Aorta (tissue), 5 donors: ENCODE results near the gene GPS1. TPM values are rescaled to one million over a fixed set of nuclear protein-coding genes. Genes with fewer than 3 reads are reported as not detected.

ENCODE experiments used
- ATAC-seq: fragments of 200-7000 bp; cut with Tn5 transposase; one replicate; pipeline ENCODE4 v1.9.1; 2022; ENCODE audit warnings: moderate library complexity; ENCODE audit not compliant: low FRiP score
- DNase-seq, 2 donors: peaks; one replicate each; pipeline ENCODE4 v3.0.0-alpha.2; 2020
- H3K27ac ChIP-seq, 2 donors: one replicate each; pipeline ENCODE4 v1.5.1; 2013; ENCODE audit warnings: low read length in 2 of 2, mild to moderate bottlenecking in 2 of 2, moderate library complexity in 2 of 2, control low read depth in 1 of 2, inconsistent platforms in 1 of 2, low read depth in 1 of 2
- H3K27me3 ChIP-seq, 2 donors: one replicate each; pipeline ENCODE4 v1.6.1; 2013; ENCODE audit warnings: control low read depth in 1 of 2, low read length in 1 of 2, mild to moderate bottlenecking in 1 of 2, moderate library complexity in 1 of 2; ENCODE audit not compliant: insufficient read depth in 2 of 2, control insufficient read depth in 1 of 2
- H3K36me3 ChIP-seq, 2 donors: one replicate each; pipeline ENCODE4 v1.6.1; 2013; ENCODE audit warnings: control low read depth in 1 of 2, low read length in 1 of 2, mild to moderate bottlenecking in 1 of 2; ENCODE audit not compliant: insufficient read depth in 2 of 2, control insufficient read depth in 1 of 2
- H3K4me1 ChIP-seq, 2 donors: one replicate each; pipeline ENCODE4 v1.6.1; 2013; ENCODE audit warnings: low read length in 2 of 2, control low read depth in 1 of 2, mild to moderate bottlenecking in 1 of 2, moderate library complexity in 1 of 2; ENCODE audit not compliant: insufficient read depth in 2 of 2, control insufficient read depth in 1 of 2
- H3K4me3 ChIP-seq, 2 donors: one replicate each; pipeline ENCODE4 v1.5.1; 2013; ENCODE audit warnings: low read length in 2 of 2, control low read depth in 1 of 2, mild to moderate bottlenecking in 1 of 2
- H3K9me3 ChIP-seq: one replicate; pipeline ENCODE4 v1.6.1; 2013; ENCODE audit warnings: mild to moderate bottlenecking, low read length; ENCODE audit not compliant: control insufficient read depth
- WGBS, 2 donors: extraction: QIAGEN DNeasy Blood & Tissue Kit; methylation state at CpG; one replicate each; pipeline ENCODE4 v1.1.7; 2013; 5-methylcytosine and 5-hydroxymethylcytosine counted together
- intact Hi-C, 2 donors: fragments of 100-400 bp; cut with DNase I; formaldehyde crosslinking; loops; one replicate each; pipeline versions ENCODE4 v1.14.2 to v1.15.0; 2022
- polyA plus RNA-seq, 2 donors: library from polyadenylated mRNA; stranded (reverse); fragments of 200-250 nt; gene quantifications; one replicate each; pipeline ENCODE4 v1.2.3, GENCODE V29; 2013
- total RNA-seq, 2 donors: library from RNA; stranded (reverse); fragmentation: NEBNext Ultra II Directional; extraction: Animal tissue kit (Norgen Biotek cat#: 25700); gene quantifications; one replicate each; pipeline ENCODE4 v1.2.1, GENCODE V29; 2021
- donor health status: healthy with polysubstance abuse.
- donor health status: Bipolar disorder and iron deficiency.
- donor health status: DM: no; HTN: no; CAD: no.
- donor health status: DM: no; HTN: no; CAD: no.
- donor health status: DM: yes; HTN: yes; CAD: no.

GPS1 gene
- total and polyA plus RNA-seq, 4 donors = 46.9 to 171 (median 54.1) TPM

DNA sequence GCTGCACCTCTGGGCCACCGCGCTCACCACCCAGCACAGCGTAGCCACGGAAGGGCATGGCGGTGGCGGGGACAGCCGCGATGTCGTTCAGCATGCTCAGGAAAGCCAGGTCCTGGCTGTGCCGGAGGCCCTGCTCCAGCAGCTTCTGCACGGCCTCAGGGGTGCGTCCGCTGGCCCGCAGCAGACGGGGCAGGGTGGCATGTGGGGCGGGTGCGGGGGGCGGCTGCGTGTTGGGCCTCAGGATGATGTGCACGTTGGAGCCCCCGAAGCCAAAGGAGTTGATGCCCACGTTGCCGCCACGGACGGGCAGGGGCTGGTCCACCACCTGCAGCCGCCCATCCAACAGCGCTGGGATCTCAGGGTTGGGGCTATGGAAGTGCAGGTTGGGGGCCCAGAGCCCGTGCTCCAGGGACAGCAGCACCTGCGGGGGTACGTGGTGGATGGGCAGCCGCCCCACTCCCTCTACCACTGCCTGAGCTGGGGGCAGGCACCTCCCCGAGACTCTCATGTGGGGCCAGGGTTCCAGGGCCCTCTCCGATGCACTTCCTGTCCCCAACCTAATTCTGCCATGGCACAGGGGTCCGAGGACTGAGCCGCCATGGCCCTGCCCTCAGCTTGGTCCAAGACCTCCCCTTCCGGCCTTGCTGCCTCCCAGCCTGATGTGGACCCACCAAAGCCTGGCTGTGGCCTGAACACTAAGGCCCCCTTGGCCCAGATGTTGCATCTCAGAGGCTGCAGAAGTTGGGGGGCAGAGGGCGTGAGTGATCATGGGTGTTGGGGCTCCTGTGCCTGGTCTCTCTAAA, 39.8 kb downstream of the GPS1 start:
- DNase-seq = no peak
- H3K9me3 ChIP-seq = no peaks in the 10 kb centered on the region
- H3K4me3 ChIP-seq = no peak overlapping the region
- no peaks in the 10 kb centered on the region for H3K4me1 ChIP-seq
- no peaks in the 10 kb centered on the region for H3K27me3 ChIP-seq
- no peak for ATAC-seq
- WGBS, 2 donors = 95% methylated on average over 33 to 37 of the region's 37 CpGs
- intact Hi-C loops = no loop called here
- peaks cover 0 to 14% of the 10 kb centered on the region in 2 donors for H3K36me3 ChIP-seq
- H3K27ac ChIP-seq = no peak overlapping the region

- peaks cover 0 to 11% of the 10 kb centered on the region in 2 donors for H3K36me3 ChIP-seq
- H3K27ac ChIP-seq = no peak overlapping the region
- no peak for ATAC-seq
- no peak overlapping the region for H3K4me3 ChIP-seq
- peak in 1 of 2 donors; percentile 43 for DNase-seq
- WGBS, 2 donors = 89 to 92% methylated on average over 21 to 23 of the region's 23 CpGs
- no peaks in the 10 kb centered on the region for H3K4me1 ChIP-seq
- no peaks in the 10 kb centered on the region for H3K27me3 ChIP-seq
- intact Hi-C loops = no loop called here
- H3K9me3 ChIP-seq = no peaks in the 10 kb centered on the region
Observed at GRCh38 chr17:82092094-82092586, 40.4 kb downstream of the GPS1 start.

- H3K27me3 ChIP-seq = no peaks in the 10 kb centered on the region
- H3K36me3 ChIP-seq = peaks cover 0 to 11% of the 10 kb centered on the region in 2 donors
- intact Hi-C loops = no loop called here
- H3K9me3 ChIP-seq = no peaks in the 10 kb centered on the region
- no peaks in the 10 kb centered on the region for H3K4me1 ChIP-seq
- peak in 1 of 2 donors; percentile 46 for DNase-seq
- no peak overlapping the region for H3K27ac ChIP-seq
- H3K4me3 ChIP-seq = no peak overlapping the region
- no peak for ATAC-seq
- WGBS, 2 donors = 91 to 93% methylated on average over 19 to 20 of the region's 20 CpGs
Observed at GRCh38 chr17:82092628-82092994, 40.9 kb downstream of the GPS1 start.

DNA sequence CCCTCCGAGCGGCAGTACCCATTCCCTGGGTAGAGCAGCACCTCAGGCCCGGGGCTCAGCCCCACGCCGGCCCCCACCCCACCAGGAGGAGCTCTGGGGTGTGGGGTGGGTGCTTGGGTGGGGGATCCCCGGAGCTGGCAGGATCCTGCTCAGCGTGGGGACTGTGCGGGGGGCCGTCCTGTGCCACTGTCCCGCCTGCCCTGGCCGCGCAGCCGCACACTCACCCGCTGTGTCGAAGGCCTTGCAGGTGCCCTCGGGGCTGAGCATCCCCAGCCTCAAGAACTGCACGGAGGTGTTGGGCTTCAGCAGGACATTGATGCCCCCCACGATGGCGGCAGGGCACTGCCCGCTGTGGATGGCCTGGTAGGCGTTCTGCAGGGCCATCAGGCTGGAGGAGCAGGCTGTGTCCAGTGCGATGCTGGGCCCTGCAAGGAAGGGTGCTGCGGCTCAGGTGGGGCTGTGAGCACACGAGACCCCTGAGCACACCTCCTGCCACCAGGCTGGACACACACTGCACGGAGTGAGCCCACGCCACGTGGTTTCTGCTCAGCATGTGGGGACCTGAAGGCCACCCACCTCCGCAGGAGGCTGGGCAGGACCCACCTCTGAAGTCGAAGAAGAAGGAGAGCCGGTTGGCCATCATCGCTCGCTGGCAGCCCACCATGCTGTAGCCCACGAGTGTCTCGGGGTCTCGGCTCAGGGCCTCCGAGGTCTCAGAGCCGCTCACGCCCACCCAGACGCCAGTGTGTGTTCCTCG, 41.5 kb downstream of the GPS1 start:
- no peaks in the 10 kb centered on the region for H3K9me3 ChIP-seq
- no peak for ATAC-seq
- H3K27ac ChIP-seq = no peak overlapping the region

DNA sequence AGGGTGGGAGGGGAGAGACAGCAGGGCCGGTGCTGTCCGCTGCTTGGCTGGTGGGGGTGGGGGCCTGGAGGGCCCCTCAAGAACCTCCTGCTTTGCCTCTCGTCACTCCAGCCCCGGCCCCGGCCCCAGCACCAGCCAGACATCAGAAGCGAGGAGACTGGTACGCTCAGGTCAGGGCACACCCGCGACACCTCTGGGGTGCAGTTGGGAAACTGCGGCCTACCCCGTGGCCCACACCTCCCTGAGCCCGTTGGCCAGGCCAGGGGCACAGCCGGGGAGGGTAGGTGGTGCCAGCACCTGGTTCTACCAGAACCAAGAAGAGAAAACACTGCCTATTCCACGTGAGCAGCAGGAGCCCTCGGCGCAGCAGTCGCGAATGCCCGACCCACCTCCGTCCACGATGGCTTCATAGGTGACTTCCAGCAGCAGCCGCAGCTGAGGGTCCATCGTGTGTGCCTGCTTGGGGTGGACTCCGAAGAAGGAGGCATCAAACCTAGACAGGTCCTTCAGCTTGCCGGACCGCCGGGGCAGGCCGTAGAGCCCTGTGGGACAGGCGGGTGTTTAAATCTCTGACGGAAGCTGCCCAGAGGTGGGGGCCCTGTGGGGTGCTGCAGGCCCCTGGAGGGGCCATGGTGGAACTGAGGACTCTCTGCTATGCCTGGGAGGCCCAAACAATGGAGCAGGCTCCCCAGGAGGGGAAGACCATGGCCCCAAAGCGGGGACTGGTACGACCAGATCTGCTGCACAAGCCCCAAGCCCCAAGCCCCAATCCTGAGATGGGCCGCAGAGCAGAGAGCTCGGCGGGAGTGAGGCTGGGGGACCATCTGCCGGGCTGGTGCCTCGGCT, 43.5 kb downstream of the GPS1 start:
- H3K4me3 ChIP-seq = no peak overlapping the region
- 91% methylated on average over 34 to 37 of the region's 37 CpGs for WGBS, 2 donors
- intact Hi-C loops = loop anchor here in 1 of 2 donors (5.0 kb wide), 1 partner anchor 58 kb away; the partner anchor contains the start of gene DCXR
- DNase-seq (peak in 1 of 2 donors; percentile 38), ATAC-seq (no peak)
- H3K27ac ChIP-seq = no peak overlapping the region
- no peaks in the 10 kb centered on the region for H3K9me3 ChIP-seq
- peaks cover 0 to 2% of the 10 kb centered on the region in 2 donors for H3K27me3 ChIP-seq
- no peaks in the 10 kb centered on the region for H3K4me1 ChIP-seq
- peaks cover 0 to 11% of the 10 kb centered on the region in 2 donors for H3K36me3 ChIP-seq

More for the DNA sequence above, 41.5 kb downstream of the GPS1 start:
- DNase-seq = no peak
- WGBS, 2 donors = 94 to 95% methylated on average over 36 to 40 of the region's 40 CpGs
- no peak overlapping the region for H3K4me3 ChIP-seq
- peaks cover 0 to 11% of the 10 kb centered on the region in 2 donors for H3K36me3 ChIP-seq
- intact Hi-C loops = no loop called here
- no peaks in the 10 kb centered on the region for H3K4me1 ChIP-seq
- peaks cover 0 to 2% of the 10 kb centered on the region in 2 donors for H3K27me3 ChIP-seq

DNA sequence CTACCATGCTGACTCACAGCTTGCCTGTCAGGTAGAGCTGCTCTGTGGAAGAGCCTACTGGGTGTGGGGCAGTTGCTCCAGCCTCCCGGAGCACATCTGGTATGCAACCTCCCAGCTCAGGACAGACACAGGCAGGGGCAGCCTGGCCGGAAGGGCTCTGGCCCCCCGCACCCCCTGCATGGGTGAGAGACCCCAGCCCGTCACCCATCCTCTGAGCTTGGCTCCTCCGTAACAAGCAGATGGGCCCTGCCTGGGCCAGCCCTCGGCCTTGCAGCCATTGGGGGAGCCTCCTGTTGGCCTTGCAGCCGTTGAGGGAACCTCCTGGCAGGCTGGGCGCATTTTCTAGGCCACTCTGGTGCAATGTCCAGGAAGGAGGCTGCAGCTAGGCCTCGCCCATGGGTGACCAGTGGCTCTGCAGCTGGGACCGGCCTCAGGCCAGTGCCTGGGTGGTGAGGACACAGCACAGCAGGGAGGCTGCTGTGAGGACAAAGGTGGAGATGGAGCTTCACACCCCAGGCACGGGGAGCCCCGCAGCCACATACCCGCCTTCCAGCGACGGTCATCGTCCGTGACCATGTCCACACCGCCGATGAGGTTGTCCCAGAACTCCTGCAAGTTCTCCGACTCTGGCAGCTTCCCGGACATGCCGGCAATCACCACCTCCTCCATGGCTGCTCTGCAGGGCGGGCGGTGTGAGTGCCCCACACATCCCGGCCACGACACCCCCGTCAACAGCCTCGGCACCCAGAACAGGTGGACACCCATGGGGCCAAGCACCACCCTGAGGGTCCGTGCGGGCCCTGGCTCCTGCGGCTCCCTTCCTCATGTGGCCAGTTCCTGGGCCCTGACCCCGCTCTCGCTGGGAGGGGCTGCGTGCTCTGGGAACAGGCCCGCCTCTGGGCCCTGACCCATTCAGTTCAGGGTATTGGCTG, 44.3 kb downstream of the GPS1 start:
- DNase-seq = peak in 1 of 2 donors; percentile 44
- no peak for ATAC-seq
- H3K36me3 ChIP-seq = peaks cover 0 to 11% of the 10 kb centered on the region in 2 donors
- WGBS, 2 donors = 94 to 95% methylated on average over 35 of the region's 35 CpGs
- no peaks in the 10 kb centered on the region for H3K4me1 ChIP-seq
- no peaks in the 10 kb centered on the region for H3K9me3 ChIP-seq
- H3K27me3 ChIP-seq = peaks cover 0 to 2% of the 10 kb centered on the region in 2 donors
- no peak overlapping the region for H3K4me3 ChIP-seq
- H3K27ac ChIP-seq = no peak overlapping the region
- intact Hi-C loops = loop anchor here in 1 of 2 donors (5.0 kb wide), 1 partner anchor 59 kb away; the partner anchor contains the start of gene DCXR

GRCh38 chr17:82096709-82097183, 45.0 kb downstream of the GPS1 start:
- Histone ChIP-seq H3K27ac (no peak overlapping the region), H3K4me1 (no peaks in the 10 kb centered on the region), H3K9me3 (no peaks in the 10 kb centered on the region), H3K36me3 (peaks cover 0 to 11% of the 10 kb centered on the region in 2 donors), H3K27me3 (peaks cover 0 to 2% of the 10 kb centered on the region in 2 donors), H3K4me3 (no peak overlapping the region)
- ATAC-seq (no peak), DNase-seq (peak in 1 of 2 donors; percentile 46)
- intact Hi-C loops = loop anchor here in 1 of 2 donors (5.0 kb wide), 1 partner anchor 59 kb away; the partner anchor contains the start of gene DCXR
- WGBS, 2 donors = 64 to 65% methylated on average over 8 of the region's 8 CpGs
